Embryonic facial prominence (tissue), 1 donor: Measurements from ENCODE around the gene SARS1.

Experiments used
- DNase-seq: peaks from one replicate; pipeline ENCODE4 v3.0.0-alpha.2; 2016; ENCODE audit errors: extremely low spot score

SARS1 gene

DNA sequence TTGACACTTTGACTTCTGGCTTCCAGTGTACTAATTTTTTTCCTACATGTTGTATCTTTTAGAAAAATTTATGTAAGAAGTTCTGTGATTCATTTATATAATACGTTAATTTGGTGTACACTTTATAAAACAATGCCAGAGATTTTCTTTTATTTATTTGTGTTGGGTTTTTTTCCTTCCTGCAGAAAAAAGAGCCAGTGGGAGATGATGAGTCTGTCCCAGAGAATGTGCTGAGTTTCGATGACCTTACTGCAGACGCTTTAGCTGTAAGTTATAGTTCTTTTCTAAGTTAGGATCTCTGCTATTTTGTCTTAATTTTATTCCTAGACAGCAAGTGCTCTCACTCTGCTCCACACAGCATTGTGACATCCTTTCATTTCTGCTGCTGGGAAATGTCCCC lies 14.4 kb downstream of the SARS1 start:
- DNase-seq = no peak

DNA sequence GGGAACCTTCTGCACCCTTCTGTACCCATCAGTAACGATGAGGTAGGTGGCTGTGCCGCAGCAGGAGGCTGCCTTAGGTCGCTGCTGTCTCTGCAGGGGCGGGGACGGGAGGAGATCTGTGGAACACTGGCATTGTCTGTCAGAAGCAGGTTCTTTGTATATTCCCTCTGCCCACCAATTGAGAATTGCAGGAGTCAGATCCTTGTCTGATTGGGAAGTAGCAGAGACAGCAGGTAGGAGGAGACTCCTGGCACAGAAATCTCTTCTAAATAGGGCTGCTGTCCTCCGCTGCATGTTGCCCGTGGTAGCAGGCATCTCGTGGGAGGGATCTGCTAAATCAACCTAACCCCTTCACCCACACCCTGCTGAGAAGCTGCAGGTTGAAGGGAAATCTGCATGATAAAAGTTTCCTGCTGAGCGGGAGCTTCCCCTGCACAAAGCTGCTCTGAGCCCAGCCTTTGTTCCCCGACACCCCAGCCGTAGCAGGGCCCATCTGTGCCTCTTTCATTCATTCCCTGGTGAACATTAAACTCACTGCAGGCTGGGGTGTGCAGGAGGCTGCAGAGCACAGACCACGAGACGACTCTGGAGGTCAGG lies 15.9 kb downstream of the SARS1 start:
- DNase-seq = no peak

DNA sequence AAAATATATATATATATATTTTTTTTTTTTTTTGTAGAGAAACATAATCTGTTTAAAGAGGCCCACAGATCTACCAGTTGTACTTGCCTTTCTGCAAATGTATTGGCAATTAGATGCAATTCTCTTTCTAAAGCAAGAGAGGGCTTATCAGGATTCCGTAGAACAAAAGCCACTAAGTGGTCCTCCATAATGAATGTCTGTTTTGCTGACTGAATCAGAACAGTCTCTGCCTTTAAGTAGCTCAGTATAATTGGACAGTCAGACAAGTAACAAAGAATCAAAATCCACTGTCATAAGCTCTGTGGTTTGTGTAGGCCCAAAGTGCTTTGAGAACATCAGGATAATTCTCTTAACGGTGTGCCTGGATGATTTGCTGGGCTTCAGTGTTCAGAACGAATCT lies 17.3 kb downstream of the SARS1 start:
- no peak for DNase-seq

DNA sequence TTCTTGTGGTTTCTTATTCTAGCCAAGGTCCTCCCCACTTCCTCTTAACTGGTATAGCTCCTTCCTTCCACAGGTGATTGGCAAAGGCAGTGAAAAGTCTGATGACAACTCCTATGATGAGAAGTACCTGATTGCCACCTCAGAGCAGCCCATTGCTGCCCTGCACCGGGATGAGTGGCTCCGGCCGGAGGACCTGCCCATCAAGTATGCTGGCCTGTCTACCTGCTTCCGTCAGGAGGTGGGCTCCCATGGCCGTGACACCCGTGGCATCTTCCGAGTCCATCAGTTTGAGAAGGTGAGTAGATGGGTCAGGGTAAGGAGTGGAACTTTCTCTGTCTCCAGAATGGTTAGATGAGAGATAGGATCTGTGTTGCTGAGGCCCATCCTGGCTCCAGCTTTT lies 21.4 kb downstream of the SARS1 start:
- DNase-seq = no peak

DNA sequence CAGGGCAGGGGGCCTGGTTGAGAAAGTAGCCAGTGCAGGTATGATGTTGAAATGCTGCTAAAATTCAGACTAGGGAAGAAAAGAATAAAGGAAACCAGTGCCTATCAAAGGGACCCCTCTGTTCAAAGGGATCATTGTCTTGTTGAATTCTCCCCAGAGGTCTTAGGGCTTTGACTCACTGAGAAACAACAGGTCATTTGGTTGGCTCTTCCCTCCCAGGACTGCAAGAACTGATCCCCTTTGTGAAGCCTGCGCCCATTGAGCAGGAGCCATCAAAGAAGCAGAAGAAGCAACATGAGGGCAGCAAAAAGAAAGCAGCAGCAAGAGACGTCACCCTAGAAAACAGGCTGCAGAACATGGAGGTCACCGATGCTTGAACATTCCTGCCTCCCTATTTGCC lies 23.8 kb downstream of the SARS1 start:
- DNase-seq = no peak

DNA sequence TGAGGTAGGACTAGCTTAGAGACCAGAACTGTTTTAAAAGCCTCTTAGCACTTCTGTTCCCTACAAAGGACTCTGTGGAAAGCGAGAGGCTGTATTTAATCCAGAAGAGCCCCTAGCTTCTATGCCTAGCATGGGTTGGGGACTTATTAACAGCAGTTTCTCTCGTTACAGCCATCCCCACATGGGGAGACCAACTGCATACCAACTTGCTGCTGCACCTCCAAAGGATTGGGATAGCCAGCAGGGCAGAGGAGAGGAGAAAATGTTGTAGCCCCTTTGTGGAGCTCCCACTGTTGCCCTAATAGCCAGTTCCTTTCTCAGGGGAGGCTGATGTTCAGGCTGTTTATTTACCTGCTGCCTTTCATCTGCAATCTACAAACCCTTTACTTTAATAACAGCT lies 24.7 kb downstream of the SARS1 start:
- no peak for DNase-seq

DNA sequence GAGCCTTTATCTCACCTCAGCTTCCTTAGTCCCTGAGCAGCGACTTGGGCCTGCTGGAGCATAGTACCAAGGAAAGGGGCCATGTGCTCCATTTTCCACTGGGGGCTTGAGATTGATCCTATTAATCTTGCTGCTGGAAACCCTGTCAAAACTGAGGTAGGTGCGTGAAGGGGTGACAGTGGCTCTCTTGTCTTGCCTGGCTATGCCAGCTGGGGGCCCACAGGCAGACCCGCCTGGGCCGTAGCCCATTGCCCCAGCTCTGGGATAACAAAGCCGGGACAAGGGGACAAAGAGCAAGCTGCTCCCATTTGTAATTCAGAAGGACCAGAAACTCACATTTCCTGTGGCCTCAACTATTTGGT lies 25.3 kb downstream of the SARS1 start:
- DNase-seq = no peak

DNA sequence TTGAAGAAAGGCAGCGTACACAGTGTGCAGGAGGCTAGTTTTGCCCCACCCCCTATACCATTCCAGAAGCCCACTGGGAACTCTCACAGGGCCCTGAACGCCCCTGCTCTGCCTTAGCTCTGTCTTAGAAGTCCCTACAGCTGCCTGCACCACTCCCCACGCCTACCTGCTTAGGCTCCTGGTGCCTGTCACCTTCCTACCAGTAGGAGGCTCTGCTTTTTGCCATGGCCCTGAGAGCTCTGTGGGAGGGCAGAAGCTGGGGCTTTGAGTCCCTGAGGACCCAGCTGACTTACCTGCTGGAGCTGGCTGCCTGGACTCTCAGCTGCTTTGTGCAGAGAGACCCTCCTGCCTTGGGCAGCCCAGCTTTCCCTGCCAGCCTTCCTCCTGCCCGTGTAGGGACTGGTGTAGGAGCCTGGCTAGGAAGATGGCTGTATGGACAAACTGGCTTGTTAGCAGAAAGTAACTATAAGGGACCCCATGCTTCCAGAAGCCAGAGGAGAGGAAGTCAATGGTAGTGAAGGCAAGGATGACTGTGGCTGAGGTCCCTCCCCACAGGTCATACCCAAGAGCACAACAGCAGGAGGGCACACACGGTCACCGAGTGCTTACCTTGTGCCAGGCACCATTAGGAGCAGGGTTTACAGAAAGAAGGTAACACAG lies 25.8 kb downstream of the SARS1 start:
- no peak for DNase-seq

DNA sequence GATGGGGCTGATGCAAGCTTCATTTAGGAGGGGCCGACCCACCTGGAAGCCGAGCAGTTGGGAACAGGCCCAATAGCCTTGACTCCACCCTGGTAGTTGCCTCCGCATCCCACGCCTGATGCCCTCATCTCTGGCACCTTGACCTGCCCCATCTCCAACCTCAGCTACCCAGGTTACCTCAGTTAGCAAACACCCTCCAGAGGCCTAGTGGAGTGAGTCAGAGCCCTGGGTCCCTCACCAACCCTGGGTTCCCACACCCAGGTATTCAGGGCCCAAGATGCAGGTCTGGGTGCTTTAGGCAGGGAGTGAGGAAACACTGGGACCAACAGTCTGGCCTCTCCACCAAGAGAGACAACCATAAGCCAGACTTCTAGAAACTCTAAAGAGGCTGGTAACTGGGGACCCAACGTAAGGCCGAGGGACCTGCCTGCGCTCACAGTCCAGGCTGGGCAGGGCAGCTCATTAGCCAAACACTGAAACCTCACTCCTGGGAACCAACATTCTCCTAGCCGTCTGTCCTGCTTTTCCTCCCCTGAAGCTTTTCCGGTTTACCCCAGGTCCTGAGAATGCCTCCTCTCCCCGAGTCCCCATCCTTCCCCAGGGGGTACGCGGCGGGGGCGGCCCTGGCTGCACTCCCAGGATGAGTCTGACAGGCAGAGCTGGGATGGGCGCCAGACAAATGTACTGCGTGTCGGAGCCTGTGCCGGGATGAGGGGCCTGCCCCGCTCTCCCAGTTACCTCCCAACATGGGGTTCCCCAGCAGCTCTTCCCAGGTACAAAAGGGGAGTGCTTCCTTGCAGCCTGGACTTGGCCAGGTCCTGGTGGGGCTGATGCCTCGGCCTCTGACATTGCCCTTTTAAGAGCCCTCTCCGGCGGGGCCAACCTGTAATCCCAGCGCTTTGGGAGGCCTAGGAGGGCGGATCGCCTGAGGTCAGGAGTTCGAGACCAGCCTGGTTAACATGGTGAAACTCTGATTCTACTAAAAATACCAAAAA lies 26.7 kb downstream of the SARS1 start:
- DNase-seq = peak; percentile 34

DNA sequence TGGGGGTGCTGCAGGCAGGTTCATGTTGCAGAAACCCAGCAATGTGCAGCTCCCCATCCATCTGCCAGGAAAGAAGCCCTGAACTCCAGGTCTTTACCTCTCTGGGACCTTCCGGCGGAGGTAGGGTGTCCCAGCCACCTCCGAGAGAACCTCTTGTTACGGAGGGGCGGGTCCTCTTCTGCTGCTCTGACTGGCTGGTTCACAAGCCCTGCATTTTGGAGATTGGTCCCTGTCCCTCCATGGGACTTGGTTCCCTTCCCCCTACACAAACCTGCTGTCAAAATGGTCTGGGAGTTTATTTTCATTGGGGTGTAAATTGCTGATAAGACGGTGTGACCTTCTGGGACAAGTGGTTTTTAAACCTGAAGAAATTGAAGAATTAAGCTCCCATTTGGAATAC lies 27.6 kb downstream of the SARS1 start:
- no peak for DNase-seq

DNA sequence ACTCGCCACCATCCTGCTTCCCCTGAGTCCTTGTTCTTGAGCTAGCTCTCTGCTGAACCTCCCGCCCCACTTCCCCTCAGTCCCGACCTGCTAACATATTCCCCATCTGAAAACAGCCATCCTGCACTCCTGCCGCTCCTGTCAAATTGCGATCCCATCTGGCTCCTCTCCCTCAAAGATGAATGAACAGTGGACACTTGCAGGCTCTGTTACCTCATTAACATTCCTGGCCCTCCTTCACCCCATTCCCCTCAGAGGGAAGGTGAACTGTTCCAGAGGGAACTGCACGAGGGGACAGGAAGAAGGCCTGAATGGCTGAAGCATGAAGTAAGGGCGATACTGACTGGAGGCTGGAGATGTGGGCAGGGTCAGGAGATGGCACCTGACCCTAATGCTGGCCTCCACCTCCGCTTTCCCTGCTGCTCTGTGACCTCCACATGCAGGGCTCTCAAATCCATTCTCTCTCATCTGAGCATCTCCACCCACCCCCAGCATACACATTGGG lies 28.2 kb downstream of the SARS1 start:
- no peak for DNase-seq

DNA sequence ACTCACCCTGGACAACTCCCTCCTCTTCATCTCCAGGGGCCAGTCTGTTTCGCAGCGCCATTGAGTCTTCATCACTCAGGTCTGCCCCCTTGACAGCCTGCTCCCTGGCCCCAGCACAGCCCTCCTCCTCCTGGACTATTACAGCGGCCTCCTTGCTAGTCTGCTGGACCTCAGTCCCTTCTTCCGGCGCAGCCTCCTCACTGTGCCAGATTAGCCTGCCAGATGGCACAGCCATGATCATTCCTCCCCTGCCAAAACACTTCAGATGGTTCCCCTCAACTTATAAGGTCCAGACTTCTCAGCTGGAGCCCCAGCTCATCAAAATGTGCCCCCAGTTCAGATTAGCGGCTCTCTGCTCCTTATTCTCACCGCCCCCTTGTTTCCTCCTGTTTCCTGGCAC lies 28.7 kb downstream of the SARS1 start:
- no peak for DNase-seq

DNA sequence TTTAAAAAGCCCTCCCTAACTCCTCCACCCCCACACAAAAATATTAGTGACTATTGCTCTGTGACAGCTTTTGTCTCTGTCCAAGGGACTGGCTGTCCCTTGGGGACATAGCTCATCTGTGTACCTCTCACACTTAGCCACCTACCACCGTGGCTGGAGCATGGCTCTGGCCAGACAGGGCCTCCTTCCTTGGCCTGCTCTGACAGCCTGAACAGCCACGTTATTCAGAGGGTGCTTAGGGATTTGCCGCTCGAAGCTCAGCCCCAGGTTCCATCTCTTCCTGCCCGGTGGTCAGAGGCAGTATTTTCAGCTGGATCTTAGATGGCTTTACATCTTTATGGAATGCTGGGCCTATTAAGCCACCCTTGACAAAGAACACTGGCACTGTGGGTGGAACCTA lies 29.5 kb downstream of the SARS1 start:
- no peak for DNase-seq

DNA sequence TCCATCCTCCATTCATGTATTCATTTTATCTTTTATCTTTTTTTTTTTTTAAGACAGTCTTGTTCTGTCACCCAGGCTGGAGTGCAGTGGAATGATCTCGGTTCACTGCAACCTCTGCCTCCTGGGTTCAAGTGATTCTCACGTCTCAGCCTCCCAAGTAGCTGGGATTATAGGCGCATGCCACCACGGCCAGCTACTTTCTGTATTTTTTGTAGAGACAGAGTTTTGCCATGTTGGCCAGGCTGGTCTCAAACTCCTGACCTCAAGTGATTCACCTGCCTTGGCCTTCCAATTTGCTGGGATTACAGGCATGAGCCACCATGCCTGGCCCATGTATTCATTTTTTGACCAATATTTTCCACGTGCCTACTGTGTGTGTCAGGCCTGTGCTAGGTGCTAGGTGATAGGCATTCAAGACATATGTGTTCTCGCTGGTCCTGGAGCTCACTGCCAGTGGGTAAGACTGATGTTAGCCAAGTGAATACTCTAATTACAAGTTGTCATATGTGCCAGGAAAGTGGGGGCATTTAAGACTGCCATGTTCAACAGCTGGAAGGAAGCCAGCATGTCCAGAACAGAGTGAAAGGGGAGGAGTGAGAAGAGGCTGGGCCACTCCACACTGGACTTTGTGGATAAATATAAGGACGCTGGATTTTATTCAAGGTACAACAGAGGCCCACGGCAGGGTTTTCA lies 30.3 kb downstream of the SARS1 start:
- DNase-seq = no peak

DNA sequence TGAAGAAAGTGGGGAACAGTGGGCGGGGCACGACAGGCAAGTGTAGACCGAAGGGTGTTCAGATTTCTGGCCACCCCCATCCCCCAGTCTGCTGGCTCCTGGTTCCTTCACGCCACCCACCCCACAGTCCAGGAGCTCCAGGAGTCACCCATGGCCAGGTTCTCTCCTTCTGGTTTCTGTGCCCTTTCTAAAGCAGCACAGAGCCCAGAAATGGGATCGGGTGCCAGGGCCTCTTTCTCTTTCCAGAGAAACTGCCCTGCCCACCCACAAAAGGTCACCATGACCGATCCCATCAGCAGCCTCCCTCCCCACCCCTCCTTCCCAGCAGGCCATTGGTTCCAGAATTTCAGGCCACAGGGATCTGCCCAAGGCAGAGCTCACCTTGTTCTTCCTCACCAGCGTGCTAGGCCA lies 32.4 kb downstream of the SARS1 start:
- no peak for DNase-seq

DNA sequence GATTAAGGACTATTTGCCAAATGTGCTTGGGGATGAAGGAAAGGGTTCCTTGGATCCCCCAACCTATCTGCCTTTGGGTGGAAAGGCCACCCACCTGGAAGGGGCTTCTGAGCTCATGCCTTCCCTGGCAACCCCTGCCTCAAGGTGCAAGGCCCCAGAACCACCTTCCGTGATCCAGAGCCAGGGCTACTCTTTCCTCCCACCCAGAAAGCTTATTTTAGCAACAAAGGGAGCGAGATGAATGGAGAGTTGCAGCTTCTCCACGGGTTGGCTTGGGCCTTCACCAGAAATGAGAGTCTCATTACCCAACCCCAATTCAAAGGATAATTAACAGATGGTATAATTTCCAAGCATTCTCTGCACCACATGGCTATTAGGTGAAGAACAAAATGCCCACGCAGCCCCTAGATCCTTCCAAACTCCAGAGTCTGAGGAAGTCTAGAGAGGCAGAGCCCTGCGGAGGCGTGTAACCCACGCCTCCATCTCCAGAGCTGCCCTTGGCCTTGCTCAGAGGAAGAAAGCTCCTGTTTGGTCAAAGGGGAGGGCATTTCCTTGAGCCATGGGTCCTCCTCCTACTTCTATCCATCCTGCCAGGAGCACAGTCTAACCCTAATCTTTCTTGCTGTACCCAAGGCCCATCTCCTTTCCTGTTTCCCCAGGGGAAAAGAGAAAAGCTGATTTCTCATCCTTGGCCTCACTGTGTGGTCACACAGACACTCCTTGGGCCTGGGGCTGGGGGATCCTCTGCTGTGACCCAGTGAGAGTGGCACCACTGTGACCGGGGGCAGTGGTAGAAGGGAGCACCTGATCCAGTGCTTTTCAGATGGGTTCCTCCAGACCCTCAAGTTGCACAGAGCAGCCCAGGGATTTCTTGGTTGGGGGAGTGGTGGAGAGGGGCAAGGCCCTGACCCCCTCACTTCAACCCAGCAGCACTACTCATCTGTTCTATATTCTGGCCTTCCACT lies 34.0 kb downstream of the SARS1 start:
- no peak for DNase-seq

DNA sequence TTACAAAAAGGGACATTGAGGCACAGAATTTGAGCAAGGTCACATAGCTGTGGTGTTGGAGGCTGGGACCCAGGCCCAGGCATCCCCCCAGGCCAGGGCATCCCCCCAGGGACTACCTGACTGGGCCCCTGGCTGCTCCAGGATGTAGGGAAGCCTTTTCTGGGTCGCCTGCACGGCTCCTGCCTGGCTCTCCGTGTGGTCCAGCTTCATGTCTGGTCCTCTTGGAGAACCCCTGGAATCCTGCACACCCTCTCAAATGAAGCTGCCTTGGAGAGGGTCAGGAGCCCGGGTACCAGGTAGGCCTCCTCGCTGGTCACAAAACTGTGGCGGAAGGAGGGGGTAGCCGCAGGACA lies 34.7 kb downstream of the SARS1 start:
- no peak for DNase-seq

DNA sequence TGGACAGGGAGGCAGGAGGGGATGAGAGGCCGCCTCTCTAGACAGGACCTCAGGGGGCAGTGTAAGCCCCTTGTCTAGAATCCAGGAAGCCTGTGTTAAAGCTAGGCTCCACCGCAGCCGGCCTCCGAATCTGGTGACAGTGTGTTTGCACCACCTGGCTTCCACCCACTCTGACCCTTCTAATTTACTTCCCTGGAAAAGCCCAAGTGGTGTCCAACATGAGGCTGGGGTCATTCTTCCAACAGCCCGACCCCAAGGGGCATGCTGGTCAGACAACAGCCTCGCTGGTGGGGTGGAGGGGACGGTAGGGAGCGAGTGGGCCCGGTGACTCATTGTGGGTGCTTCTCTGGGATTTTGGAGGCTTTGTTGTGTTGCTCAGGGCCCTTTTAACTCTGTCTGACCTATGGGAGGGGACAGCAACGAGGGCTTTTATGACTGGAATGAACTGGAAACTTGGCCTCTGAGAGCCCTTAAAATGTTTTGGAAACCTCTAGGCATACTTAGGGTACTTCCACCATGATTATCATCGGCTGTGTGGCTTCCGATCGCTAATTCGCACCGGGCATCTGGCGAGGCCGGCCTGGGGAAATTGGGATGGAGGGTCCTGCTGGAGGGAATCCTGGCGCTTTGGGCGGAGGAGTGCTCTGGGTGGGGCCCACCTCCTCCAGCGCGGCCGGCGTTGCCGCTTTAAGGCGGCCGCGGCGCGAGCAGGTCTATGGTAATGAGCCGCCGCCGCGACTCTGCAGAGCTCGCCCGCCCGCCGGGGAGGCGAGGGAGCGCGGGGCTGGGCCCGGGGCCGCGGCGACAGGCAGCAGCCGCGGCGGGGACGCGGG lies 35.3 kb downstream of the SARS1 start, which contains the start of gene CELSR2:
TSS of gene CELSR2 (plus strand) at position 743 of the 833 bp plus-strand sequence. CDS start 541 bp downstream, outside the sequence.
- DNase-seq = peak; percentile 45

DNA sequence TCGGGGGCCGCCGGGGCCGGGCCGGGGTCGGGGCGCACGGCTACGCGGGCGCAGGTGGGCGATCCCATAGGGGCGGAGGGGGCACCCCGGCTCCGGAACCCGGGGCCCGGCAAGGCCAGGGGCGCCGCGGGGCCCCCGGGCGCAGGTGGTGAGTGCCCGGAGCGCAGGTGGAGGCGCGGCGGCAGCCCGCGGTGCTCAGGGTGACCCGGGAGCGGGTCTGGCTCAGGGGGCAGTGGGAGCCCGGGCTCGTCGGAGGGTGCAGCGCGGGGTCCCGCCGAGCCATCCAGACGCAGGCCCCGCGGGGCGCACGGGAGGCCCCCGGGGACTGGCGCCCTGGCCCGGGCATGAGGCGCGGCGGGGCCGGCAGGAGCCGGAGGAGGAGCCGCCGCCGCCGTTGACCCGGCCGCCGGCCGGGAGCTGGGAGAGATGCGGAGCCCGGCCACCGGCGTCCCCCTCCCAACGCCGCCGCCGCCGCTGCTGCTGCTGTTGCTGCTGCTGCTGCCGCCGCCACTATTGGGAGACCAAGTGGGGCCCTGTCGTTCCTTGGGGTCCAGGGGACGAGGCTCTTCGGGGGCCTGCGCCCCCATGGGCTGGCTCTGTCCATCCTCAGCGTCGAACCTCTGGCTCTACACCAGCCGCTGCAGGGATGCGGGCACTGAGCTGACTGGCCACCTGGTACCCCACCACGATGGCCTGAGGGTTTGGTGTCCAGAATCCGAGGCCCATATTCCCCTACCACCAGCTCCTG lies 36.1 kb downstream of the SARS1 start:
- no peak for DNase-seq
